ENCODE data around the gene AKR1D1.

- TF ChIP-seq CTCF (IDR thresholded peaks at IDR 0.05) = no peak
- no peak for TF ChIP-seq POLR2A (IDR thresholded peaks at IDR 0.05)
Observed at GRCh38 chr7:138167222-138167621, 91.0 kb downstream of the AKR1D1 start.
